WERI-Rb-1 (cell line): ENCODE data around the gene MAP3K10.

Source experiments
- DNase-seq: peaks from one replicate; pipeline ENCODE4 v3.0.0-alpha.2; 2020
- H3K27ac ChIP-seq: fragments of 250-450 bp; sonication (Bioruptor Pico); 2 replicates; pipeline ENCODE4 v1.5.1; 2020; ENCODE audit warnings: mild to moderate bottlenecking, moderate library complexity
- H3K27me3 ChIP-seq: fragments of 250-450 bp; sonication (Bioruptor Pico); 2 replicates; pipeline ENCODE4 v1.5.1; 2021; ENCODE audit warnings: mild to moderate bottlenecking, low read depth, moderate library complexity; ENCODE audit not compliant: insufficient read depth, severe bottlenecking
- H3K36me3 ChIP-seq: fragments of 250-450 bp; sonication (Bioruptor Pico); 2 replicates; pipeline ENCODE4 v1.5.1; 2020; ENCODE audit warnings: mild to moderate bottlenecking, moderate library complexity
- H3K4me3 ChIP-seq: 2 replicates; pipeline ENCODE4 v1.5.1; 2011; ENCODE audit warnings: low read depth, mild to moderate bottlenecking, control low read depth, low read length
- H3K9me3 ChIP-seq: fragments of 250-450 bp; sonication (Bioruptor Pico); 2 replicates; pipeline ENCODE4 v1.5.1; 2021; ENCODE audit warnings: mild to moderate bottlenecking, moderate library complexity; ENCODE audit not compliant: severe bottlenecking
- CTCF ChIP-seq: IDR thresholded peaks from 2 replicates; pipeline ENCODE4 v1.5.1; 2011; ENCODE audit warnings: low read depth, mild to moderate bottlenecking, control low read depth, inconsistent platforms, low read length

The MAP3K10 gene

DNA sequence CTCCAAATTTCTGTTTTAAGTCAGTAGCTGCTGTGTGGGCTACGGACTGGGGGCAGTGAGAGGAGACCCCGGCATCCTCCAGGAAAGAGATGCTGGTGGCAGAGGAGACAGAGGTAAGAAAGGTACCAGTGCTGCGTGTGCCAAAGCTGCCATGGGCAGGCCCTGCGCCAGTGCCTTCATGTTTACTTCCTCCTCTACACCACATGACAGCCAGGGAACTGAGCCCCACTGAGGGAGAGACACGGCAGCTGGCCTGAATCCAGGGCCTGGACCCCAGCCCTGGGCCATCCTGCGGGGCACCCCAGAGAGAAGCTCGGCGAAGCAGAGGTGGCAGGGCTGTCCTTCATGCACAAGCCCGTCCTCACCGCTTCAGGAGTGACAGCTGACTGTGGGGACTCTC lies 58.0 kb downstream of the MAP3K10 start:
- Histone ChIP-seq H3K9me3 (no peaks in the 10 kb centered on the region), H3K27ac (no peak overlapping the region), H3K4me3 (no peak overlapping the region), H3K36me3 (peaks cover 33% of the 10 kb centered on the region), H3K27me3 (no peaks in the 10 kb centered on the region)
- no peak for DNase-seq
- TF ChIP-seq CTCF = no peak

DNA sequence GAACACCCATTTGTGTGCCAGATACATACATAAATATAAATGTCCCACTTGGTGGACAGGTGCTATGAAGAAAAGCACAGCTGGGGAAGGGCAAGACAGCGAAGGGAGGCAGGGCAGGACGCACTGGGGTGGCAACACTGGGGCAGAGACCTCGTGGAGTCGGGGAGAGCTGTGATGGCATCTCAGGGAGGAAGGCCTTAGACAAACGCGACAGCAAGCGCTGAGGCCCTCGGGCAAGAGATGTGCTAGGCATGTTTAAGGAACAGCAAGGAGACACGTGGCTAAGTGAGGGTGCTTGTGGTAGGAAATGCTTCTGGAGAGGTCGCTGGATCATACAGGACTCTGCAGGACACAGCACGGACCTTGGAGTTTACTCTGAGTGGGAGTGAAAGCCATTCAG lies 58.6 kb downstream of the MAP3K10 start:
- Histone ChIP-seq H3K27ac (no peak overlapping the region), H3K9me3 (no peaks in the 10 kb centered on the region), H3K36me3 (peaks cover 36% of the 10 kb centered on the region), H3K27me3 (no peaks in the 10 kb centered on the region), H3K4me3 (no peak overlapping the region)
- no peak for TF ChIP-seq CTCF
- no peak for DNase-seq

DNA sequence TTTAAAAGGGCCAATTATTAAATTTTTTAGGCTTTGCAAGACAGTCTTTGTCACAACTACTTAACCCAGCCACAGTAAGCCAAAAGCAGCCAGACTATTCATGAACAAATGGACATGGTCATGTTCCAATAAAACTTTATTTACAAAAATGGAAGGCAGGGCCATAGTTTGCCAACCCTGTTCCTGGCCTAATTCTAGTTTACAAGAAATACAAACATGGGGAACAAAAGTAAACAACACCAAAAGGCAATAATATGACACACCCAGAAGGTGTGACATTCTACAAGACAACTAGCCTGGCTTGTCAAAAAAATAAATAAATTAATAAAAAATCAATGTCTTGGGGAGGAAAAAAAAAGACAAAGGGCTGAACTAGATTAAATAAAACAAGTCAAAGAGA lies 60.0 kb downstream of the MAP3K10 start:
- H3K36me3 ChIP-seq = peaks cover 50% of the 10 kb centered on the region
- no peak overlapping the region for H3K4me3 ChIP-seq
- H3K27ac ChIP-seq = no peak overlapping the region
- no peak for DNase-seq
- no peaks in the 10 kb centered on the region for H3K27me3 ChIP-seq
- H3K9me3 ChIP-seq = no peaks in the 10 kb centered on the region
- no peak for TF ChIP-seq CTCF

GRCh38 chr19:40251991-40252390 lies 60.8 kb downstream of the MAP3K10 start:
- Histone ChIP-seq H3K9me3 (no peaks in the 10 kb centered on the region), H3K27ac (no peak overlapping the region), H3K4me3 (no peak overlapping the region), H3K36me3 (peaks cover 58% of the 10 kb centered on the region), H3K27me3 (no peaks in the 10 kb centered on the region)
- no peak for DNase-seq
- TF ChIP-seq CTCF = no peak

GRCh38 chr19:40252395-40252794 lies 61.2 kb downstream of the MAP3K10 start:
- Histone ChIP-seq H3K9me3 (no peaks in the 10 kb centered on the region), H3K27me3 (no peaks in the 10 kb centered on the region)

More at GRCh38 chr19:40252395-40252794, 61.2 kb downstream of the MAP3K10 start:
- H3K36me3 ChIP-seq = peaks cover 59% of the 10 kb centered on the region
- DNase-seq = no peak
- TF ChIP-seq CTCF = no peak
- no peak overlapping the region for H3K4me3 ChIP-seq
- no peak overlapping the region for H3K27ac ChIP-seq
